HG02970 (cell line): Measurements from ENCODE around the gene GMPPB.

Source experiments
- ATAC-seq: cut with Tn5 transposase; IDR thresholded peaks from one replicate; pipeline ENCODE4 v1.9.1; 2021; ENCODE audit warnings: mild to moderate bottlenecking, moderate library complexity, moderate number of reproducible peaks; ENCODE audit not compliant: unreplicated experiment, low FRiP score

Gene GMPPB

DNA sequence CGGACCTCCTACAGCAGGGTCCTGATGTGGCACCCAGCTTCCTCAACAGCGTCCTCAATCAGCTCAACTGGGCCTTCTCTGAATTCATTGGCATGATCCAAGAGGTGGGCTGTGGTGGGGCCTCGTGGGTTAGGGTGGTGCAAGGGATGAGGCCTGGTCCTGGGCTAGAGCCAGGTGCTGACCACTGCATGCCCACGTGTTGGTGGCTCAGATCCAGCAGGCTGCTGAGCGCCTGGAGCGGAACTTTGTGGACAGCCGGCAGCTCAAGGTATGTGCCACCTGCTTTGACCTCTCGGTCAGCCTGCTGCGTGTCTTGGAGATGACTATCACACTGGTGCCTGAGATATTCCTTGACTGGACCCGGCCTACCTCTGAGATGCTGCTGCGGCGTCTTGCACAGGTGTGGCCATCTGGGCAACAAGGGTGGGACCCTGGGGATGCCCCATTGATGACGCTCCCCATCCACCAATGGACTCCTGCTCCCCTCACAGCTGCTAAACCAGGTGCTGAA lies 8.1 kb downstream of the GMPPB start:
- ATAC-seq = no peak

DNA sequence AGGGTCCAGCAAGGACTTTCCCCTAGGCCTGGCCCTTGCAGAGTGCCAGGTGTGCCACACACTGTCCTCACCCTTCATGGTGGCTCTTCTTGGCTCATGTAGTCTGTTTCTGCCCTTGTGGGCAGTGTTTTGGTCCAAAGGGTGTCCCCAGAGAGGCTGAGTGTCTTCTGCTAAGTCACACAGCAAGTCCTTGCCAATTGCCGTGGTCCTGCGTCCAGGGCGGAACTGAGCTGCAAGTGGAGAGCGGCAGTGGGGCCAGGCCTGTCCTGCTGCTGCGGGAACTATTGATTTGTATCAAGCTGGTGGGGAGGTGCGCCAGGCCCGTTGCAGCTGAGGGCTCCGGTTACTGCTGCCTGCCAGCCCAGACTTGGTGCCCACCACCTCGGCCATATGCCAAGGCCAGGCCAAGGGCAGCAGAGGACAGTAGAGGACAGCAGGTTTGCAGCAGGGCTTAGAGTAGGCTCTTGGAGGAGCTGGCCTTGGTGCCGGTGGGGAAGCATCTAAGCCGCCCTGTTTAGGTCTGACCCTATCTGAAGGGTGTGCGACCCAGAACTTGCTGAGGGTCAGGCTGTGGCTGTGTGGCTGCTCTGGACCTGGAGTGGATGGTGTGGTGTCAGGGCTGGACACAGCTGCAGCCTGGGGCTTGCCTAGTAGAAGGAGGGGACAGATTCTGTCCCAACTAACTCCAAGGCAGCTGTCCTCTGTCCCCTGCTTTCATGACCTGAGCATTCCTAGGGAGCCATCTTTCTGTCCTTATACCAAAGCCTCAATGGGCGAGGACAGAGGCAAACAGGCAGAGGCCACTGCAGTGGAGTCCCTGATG lies 8.8 kb downstream of the GMPPB start:
- no peak for ATAC-seq

DNA sequence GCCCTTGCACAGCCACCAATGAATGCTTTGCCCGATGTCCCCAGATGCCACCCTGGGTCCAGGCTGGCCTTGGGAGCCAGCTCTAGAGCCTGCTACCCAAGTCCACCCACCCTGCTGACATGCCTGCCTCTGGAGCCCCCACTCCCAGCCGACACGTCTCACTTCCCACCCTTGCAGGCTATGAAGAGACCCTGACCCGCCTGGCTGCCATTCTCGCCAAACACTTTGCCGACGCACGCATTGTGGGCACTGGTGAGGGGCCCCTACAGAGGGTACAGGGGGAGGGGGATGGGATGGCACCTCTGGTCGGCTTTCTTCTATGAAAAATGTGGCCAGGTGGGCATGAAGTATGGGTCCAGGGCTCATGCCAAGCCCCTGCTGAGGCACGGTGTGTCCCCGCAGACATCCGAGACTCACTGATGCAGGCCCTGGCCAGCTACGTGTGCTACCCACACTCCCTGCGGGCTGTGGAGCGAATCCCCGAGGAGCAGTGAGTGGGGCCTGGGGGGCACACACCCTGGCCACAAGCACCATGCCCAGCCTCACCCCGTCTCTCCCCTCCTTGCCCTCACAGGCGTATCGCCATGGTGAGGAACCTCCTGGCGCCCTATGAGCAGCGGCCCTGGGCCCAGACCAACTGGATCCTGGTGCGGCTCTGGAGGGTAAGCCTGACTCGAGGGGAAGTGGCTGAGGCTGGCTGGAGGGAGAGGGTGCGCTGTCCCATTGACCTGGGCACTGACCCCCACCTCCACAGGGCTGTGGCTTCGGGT lies 10.2 kb downstream of the GMPPB start:
- ATAC-seq = no peak

DNA sequence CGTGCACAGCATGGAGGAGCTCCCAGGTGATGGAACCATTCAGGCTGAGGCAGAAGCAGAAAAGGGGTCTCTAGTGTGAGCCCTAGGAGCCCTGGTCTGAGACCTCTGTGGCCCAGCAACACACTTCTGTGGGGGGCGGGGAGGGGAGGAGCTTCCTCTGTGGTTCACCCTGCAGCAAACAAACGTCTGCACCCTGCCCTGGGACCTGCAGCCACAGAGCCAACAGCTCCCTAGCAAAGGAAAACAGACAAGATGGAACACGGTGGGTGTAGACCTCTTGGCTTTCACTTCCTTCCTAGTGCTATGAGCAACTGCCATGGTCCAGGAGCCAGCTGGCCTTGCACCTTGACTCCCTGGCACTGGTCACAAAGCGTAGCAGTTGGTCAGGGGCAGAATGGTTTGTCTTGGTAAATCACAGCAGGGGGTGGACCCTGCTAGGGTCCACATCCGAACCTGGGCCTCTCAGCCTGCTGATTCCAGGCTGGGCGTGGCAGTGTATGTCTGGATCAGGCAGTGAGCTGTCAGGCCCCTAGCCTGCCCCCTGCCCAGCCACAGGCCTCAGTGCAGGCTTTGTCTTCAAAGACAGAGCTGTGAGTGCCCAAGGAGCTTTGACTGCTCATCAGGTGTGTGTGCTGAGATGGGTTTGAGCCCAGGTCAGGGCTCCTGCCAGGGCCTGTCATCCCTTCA lies 11.0 kb downstream of the GMPPB start:
- no peak for ATAC-seq

DNA sequence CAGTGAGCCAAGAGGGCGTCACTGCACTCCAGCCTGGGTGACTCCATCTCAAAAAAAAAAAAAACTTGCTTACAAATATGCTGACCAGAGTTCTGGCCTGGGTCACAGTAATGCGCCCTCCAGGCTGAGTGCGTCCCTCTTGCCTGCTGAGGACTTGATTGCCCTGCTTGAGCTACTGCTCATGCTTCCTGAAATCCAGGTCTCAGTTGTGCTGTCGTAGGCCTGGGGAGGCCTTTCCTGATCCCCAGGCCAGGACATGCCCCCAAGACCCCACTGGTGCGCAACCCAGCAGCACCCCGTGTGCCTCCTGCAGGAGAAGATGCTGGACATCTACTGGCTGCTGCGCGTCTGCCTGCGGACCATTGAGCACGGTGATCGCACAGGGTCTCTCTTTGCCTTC lies 11.6 kb downstream of the GMPPB start:
- ATAC-seq = no peak

DNA sequence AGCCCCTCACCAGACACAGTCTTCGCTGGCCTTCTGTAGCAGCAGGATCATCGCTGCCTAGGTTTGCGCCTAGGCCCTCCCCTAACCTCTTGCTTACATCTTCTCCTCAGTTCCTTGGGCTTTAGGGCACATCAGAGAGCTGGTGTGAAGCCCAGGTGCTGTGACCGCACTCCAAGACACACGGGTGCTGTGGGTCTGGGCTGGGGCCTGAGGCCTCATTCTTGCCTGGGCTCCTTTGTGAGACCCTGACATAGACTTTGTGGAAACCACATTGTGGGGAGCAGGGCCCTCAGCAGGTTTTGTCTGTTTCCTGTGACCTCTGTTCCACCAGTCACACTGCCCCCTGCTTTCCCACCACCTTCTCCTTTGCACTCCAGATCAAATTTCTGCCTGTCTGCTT lies 12.3 kb downstream of the GMPPB start:
- no peak for ATAC-seq

DNA sequence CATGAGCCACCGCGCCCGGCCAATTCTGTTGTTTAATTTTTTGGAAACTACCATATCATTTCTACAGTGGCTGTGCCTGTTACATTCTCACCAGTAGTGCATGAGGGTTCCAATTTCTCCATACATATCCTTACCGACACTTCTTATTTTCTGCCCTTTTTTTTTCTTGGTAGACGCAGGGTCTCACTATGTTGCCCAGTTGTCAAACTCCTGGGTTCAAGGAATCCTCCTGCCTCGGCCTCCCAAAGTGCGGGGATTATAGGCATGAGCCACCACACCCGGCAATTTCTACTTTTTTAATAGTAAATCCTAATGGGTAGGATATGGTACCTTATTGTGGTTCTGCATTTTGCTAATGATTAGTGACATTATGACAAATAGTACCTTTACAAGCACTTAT lies 13.9 kb downstream of the GMPPB start:
- no peak for ATAC-seq

DNA sequence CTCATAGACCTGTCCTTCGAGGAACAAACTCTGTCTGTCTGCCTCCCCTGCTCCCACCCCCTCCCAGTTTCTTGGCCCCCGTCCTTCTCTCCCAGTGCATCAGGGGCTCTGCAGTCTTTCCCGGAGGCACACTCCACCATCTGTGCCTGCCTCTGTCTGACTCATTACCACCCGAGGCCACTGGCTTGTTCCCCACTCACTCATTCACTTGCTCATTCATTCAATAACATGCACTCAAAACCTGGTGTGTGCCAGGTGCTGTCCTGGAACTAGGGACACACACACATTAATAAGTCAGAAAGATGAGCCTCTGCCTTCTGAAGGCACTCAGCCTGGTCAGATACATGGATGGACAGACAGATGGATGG lies 16.7 kb downstream of the GMPPB start:
- no peak for ATAC-seq

DNA sequence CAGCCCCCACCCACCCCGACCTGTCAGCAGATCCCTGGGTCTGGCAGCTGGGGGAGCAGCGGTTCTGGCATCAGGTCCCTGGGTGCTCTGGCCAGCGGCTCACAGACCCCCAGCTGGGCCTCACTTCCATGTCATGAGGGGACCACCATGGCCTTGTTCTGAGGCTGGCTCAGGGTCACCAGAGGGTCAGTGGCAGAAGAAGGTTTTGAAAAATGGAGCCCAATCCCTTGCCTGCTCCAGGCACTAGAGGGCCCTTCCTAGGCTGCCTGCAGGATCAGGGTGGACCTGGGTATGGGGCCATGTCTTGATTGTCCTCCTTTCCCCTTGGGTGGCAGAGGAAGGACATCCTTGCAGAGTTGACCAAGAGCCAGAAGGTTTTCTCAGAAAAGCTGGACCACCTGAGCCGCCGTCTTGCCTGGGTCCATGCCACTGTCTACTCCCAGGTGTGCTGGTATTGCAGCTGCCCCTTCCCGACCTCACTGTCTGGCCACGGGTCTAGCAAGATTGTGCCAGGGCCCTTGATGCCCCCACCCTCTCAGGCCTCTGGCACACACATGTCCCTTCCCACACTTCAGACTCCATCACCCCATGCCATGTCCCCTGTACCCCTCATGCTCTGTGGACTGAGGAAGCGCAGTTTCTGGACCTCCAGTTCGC lies 17.2 kb downstream of the GMPPB start:
- ATAC-seq = no peak

DNA sequence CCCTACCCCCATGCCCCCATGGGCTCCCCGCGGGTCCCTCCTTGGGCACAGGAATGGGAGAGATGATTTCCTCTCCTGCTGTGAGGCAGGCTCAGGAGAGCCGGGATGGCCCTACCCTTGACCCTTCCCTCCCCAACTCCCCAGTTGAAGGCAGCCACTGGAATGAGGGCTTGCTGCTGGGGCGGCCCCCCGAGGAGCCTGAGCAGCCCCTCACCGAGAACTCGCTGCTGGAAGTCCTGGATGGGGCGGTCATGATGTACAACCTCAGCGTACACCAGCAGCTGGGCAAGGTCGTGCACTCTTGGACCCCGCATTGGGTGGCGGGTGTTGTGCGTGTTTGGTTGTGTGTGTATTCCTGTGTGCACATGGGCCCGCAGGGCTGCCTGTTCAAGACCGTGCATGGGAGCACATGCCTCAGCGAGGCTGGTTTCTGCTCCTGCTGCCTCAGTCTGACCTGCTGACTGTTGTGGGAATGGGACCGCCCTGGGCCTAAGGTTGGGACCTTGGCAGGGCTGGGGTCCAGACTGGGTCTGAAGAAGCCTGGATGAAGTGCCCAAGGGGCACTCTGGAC lies 18.3 kb downstream of the GMPPB start:
- ATAC-seq = no peak

DNA sequence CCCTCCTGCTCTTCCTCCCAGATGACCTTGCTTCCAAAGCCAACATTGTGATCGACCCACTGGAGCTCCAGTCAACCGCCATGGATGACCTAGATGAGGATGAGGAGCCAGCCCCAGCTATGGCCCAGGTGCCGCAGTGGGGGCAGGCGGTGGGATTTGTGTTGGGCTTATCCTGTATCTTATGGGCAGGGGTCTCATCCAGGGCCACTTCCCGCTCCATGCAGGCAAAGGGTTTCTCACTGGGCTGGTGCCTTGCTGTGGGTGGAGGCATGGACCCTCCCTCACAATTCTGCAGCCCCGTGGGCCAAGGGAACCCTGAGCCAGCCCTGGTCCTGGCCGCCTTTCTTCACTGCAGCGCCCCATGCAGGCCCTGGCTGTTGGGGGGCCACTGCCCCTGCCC lies 19.1 kb downstream of the GMPPB start:
- ATAC-seq = no peak

DNA sequence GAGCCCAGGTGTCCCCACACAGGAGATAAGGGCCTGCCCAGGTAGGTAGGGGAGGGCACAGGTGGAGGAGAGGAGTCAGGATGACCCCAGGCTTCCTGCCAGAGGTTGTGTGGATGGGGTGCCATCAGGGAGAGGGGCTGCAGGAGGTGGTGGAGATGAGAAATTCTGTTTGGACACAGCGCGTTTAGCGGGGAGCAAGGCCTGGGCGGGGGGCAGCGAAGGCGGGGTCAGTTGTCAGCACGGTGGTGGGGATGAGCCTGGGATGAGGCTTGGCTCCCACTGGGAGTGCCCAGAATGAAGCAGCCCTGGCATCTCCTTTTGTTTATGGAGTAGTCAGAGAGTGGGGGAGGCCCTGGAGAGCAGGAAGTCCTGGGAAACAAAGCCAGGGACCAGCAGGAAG lies 19.8 kb downstream of the GMPPB start:
- no peak for ATAC-seq

DNA sequence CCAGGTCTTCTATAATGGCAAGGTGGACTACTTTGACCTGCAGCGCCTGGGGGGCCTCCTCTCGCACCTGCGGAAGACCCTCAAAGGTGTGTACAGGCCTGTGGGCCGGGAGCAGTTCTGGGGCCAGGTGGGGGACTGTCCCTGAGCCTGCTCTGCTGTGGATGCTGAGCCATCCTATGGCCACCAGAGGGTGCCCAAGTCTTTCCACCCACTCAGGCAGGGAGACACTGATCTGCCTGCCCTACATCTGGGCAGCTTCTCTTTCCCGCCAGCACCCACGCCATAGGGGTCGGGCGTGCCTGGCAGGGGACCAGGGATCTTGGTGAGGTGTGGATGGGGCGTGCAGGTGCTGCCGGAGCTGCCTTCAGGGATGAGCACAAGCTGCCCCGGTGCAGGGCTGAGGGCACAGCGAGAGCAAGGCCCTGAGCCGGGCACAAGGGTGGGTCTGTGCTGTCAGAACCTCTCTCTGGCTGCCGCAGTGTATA lies 20.3 kb downstream of the GMPPB start:
- no peak for ATAC-seq

DNA sequence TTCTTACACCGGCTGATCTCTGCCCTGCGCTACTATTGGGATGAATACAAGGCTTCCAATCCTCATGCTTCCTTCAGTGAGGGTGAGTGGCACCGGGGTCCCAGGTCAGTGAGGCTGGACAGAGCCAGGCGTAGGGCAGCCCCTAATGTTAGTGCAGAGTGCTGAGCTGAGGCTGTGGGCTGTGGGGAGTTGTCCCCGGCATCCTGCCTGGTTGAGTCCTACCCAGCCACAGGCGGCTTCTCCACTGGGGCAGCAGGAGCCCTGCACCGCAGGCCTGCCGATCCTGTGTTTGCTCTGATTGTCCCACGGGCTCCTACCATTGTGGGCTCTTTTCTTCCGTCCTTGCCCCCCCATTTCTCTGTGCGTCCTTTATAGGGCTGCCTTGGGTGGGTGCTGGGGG lies 21.1 kb downstream of the GMPPB start:
- no peak for ATAC-seq

DNA sequence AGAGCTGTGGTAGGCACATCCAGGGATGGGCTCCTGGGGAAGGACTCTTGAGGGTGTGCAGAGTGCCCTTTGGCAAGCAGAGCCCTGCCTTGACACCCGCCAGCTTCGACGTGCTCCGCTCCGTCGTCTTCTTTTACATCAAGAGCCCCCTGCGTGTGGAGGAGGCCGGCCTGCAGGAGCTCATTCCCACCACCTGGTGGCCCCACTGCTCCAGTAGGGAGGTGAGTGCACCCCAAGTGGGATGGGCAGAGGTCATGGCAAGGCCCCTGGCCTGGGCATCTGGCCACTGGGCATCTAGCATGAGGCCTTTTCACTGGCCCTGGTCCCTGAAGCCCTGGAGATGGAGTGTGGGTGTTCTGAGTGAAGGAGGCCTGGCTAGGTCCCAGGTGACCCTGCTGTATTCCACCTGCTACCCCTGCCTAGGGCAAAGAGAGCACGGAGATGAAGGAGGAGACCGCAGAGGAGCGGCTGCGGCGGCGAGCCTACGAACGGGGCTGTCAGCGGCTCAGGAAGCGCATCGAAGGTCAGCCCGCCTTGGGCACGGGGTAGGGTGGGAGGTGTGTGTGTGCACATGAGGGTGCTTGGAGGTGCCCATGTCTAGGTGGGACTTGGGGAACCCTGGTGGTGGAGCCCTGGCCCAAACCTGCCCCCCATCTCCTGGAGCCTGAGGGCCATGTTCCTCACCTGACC lies 22.2 kb downstream of the GMPPB start:
- ATAC-seq = no peak

DNA sequence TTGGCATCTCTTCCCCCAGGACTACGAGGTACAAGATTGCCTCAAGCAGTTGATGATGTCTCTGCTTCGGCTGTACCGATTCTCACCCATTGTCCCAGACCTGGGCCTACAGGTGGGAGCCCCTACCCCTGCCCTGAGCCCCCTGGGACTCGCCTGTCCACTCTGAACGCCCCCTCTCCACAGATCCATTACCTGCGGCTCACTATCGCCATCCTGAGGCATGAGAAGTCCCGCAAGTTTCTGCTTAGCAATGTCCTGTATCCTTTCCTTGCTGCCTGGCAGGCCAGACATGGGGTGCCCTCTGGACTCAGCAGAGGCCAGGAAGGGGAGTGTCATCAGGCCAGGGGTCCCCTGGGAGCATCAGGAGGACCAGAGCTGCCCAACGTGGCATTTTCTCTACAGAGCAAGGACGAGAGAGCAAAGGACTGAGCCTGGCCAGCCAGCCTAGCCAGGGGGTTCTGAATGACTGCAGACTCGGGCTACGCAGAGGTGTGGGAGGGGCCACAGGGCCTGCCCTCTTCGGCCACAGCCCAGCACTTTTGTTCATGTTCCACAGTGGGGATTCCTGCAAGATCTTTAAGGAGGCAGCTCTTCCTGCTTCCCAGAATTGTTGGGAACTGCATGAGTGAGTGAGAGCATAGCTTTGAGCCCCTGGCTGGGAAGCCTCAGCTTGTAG lies 23.2 kb downstream of the GMPPB start:
- no peak for ATAC-seq

DNA sequence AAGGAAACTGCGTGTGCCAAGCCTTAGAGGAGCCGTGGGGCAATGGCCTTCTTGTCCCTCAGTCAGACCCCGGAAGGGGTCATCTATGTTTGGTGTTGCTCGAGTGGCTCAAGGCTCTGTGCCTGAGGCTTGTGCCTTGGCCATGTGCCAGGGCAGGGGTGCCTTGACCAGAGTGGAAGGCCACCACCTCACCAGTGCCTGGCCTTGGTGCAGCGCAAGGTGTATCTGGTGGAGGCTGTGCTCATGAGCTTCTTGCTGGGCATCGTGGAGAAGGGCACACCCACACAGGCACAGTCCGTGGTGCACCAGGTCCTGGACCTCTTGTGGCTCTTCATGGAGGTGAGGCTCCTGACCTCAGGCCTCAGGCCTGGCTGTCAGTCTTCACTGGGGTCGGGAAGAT lies 23.7 kb downstream of the GMPPB start:
- ATAC-seq = no peak

DNA sequence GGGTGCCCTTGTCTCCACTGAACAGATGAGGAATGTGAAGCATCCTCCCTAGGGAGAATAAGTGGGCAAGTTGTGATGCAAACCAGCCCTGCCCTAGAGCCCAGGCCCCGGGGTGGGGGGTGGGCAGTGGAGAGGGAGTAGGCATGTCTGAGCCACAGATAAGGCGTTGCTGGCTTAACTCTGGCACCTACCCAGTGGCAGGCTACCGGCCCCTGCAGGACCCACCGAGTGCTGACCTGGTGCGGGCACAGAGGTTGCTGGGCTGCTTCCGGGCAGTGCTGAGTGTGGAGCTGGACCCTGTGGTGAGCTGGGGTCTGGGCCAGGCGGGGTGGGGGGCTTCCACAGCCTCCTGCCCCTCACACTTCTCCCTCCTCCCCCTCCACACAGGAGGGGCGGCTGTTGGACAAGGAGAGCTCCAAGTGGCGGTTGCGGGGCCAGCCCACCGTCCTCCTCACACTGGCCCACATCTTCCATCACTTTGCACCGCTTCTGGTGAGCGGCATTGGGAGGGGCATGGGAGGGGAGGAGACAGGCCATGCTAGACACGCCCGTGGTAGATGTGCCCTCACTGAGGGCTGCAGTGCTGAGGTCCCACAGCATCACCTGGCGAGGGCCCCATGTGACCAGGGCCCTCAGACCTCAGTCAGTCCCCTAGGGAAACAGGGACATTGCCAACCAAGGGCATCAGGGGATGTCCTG lies 24.3 kb downstream of the GMPPB start:
- no peak for ATAC-seq
